Lower leg skin (tissue), 4 donors: ENCODE results near the gene STRIT1. TPM values are rescaled to one million over a fixed set of nuclear protein-coding genes. Genes with fewer than 3 reads are reported as not detected.

Experiments
- DNase-seq, 2 donors: peaks; one replicate each; pipeline ENCODE4 v3.0.0-alpha.2; 2019; ENCODE audit warnings: low spot score in 2 of 2
- H3K4me3 ChIP-seq: fragments of 200-600 bp; sonication (generic); 2 replicates; pipeline ENCODE4 v1.5.1; 2017; ENCODE audit warnings: mild to moderate bottlenecking, low read depth; ENCODE audit not compliant: poor library complexity, severe bottlenecking
- POLR2A ChIP-seq, 2 donors: fragments of 450-650 bp; IDR thresholded peaks; one replicate each; pipeline ENCODE4 v1.6.1; 2016 to 2017; ENCODE audit warnings: antibody characterized with exemption in 2 of 2, mild to moderate bottlenecking in 1 of 2, moderate library complexity in 1 of 2
- WGBS, 2 donors: methylation state at CpG; one replicate each; pipeline ENCODE4 v1.1.5; 2018; 5-methylcytosine and 5-hydroxymethylcytosine counted together
- intact Hi-C: fragments of 100-400 bp; cut with DNase I; formaldehyde crosslinking; loops from one replicate; pipeline ENCODE4 v1.15.0; 2023; ENCODE audit warnings: low total_unique reads
- total RNA-seq, 4 donors: library from RNA; depleted of rRNA; stranded (reverse); fragments of >200 nt; gene quantifications; one replicate each; pipeline ENCODE4 v1.1.0, GENCODE V29; 2016
- TF ChIP-seq, protein P1 (sequence below), 3 donors: fragments of 450-650 bp; IDR thresholded peaks; one replicate each; pipeline ENCODE4 v1.5.1; 2016; ENCODE audit warnings: antibody characterized with exemption in 3 of 3, mild to moderate bottlenecking in 3 of 3, moderate library complexity in 2 of 3

Gene STRIT1
- total RNA-seq, 4 donors from 2014 or later = 0.42 TPM; not detected in 3

DNA sequence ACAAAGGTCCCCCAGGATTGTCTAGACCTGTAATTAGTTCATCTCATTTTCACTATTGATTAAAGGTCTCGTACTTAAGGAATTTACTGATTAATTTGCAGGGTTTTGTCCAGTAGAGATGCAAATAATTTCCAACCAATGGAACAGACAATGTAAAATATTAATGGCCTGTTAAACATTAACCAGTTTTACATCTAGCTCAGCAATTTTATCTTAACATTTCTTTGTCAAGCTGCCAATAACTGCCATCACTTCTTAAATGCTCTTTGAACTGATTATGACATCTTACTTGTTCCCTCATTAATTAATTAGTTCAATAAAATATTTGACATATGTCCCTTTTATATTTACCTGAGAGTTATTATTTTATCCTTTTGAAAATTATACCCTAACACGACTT lies 9.4 kb upstream of the STRIT1 start:
- DNase-seq = no peak
- TF ChIP-seq, protein P1, sequence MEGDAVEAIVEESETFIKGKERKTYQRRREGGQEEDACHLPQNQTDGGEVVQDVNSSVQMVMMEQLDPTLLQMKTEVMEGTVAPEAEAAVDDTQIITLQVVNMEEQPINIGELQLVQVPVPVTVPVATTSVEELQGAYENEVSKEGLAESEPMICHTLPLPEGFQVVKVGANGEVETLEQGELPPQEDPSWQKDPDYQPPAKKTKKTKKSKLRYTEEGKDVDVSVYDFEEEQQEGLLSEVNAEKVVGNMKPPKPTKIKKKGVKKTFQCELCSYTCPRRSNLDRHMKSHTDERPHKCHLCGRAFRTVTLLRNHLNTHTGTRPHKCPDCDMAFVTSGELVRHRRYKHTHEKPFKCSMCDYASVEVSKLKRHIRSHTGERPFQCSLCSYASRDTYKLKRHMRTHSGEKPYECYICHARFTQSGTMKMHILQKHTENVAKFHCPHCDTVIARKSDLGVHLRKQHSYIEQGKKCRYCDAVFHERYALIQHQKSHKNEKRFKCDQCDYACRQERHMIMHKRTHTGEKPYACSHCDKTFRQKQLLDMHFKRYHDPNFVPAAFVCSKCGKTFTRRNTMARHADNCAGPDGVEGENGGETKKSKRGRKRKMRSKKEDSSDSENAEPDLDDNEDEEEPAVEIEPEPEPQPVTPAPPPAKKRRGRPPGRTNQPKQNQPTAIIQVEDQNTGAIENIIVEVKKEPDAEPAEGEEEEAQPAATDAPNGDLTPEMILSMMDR (IDR thresholded peaks at IDR 0.05) = no peak
- TF ChIP-seq POLR2A (IDR thresholded peaks at IDR 0.05) = no peak
- H3K4me3 ChIP-seq = no peak overlapping the region
- WGBS, 2 donors = 45 to 60% methylated on average over 2 of the region's 2 CpGs
- intact Hi-C loops = no loop called here

DNA sequence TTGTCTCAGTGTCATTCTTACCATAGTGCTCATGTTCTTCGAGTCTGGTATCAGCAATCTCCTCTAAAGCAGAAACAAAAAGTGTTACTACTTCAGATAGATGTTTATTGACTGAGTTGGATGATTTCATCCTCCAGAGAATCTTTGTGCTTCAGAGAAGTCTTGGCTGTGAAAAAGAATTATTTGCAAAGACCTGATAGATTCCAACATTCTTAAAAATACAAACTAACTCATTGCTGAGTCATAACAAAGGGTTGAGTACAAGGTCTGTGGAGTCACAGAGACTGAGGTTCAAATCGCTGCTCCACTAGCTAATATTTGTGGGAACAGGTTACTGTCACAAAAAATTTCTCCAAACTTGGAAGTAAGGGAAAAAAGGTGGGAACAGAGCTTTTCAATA lies 9.0 kb upstream of the STRIT1 start:
- DNase-seq = no peak
- TF ChIP-seq, protein P1 (IDR thresholded peaks at IDR 0.05) = no peak
- no peak for TF ChIP-seq POLR2A (IDR thresholded peaks at IDR 0.05)
- intact Hi-C loops = no loop called here
- H3K4me3 ChIP-seq = no peak overlapping the region
- WGBS, 2 donors = 73 to 78% methylated on average over 2 of the region's 2 CpGs

DNA sequence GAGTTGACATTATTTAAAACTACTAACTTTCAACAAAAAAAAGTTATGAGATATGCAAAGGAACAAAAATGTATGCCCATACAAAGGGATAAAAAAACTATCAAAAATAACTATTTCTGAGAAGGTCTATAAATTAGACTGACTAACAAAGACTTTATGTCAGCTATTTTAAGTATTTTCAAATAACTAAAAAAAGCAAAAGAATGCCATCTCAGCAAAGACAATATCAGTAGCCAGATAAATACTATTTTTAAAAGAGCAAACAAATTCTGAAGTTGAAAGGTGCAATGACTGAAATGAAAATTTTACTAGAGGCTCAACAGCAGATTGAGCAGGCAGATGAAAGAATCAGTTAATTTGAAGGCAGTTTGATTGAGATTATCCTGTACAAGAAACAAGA lies 3.6 kb upstream of the STRIT1 start:
- intact Hi-C loops = no loop called here
- no peak overlapping the region for H3K4me3 ChIP-seq
- TF ChIP-seq, protein P1 (IDR thresholded peaks at IDR 0.05) = no peak
- TF ChIP-seq POLR2A (IDR thresholded peaks at IDR 0.05) = no peak
- DNase-seq = no peak

DNA sequence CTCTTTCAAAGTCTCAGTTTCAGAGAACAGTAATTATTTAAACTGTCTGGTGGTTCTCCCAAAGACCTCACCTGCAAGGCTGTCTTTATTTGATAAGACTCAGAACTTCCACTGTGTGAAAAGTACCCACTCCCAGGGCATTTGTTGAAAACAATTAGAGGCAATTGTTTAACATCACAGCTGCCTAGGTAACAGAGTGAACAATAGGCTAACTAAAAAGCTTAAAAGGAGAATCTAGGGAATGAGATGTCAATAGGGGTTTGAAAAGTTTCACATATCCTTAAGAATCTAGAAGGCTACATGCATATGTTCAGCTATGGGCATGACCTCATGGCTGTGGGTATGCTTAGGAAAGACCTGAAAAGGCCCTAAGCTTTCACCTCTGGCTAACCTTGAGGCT lies 2.9 kb upstream of the STRIT1 start:
- H3K4me3 ChIP-seq = no peak overlapping the region
- no peak for DNase-seq
- TF ChIP-seq, protein P1 (IDR thresholded peaks at IDR 0.05) = no peak
- no peak for TF ChIP-seq POLR2A (IDR thresholded peaks at IDR 0.05)
- intact Hi-C loops = no loop called here

DNA sequence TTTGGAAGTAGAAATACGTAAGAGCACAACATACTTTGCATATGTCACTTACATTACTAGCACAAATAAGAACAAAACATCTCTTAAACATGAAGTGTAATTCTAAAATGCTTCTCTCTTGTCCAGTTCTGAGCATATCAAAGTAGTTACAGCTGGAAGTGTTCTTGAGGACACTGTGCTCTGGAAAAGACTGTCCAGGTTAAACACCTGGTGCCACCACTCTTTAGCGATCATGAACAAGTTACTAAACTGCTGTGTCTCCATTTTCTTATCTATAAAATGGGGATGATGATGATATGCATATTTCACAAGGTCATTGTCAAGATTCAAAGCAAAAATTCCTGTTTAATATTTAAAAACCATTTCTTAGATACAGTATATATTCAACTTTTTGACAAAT lies 790 bp downstream of the STRIT1 start:
- no peak for DNase-seq
- TF ChIP-seq POLR2A (IDR thresholded peaks at IDR 0.05) = no peak
- TF ChIP-seq, protein P1 (IDR thresholded peaks at IDR 0.05) = no peak
- WGBS, 2 donors = 90 to 92% methylated on average over 2 of the region's 2 CpGs
- intact Hi-C loops = no loop called here
- H3K4me3 ChIP-seq = no peak overlapping the region

DNA sequence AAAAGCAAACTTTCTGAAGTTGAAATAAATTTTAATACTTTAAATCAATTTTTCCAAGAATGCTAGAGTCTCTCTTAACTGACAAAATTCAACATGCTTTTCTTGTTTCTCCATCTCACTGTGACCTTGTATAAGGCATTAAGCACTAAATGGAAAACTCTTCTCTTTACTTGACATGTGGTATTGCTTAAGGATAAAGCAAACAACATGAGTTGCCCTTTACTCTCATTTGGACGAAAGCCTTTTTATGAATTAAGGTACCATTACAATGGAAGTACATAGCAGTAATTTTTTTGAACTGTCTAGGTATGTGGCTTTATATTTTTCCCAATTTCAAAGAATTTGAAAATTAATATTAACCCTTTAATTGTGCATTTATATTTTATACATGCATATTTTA lies 1.4 kb downstream of the STRIT1 start:
- intact Hi-C loops = no loop called here
- DNase-seq = no peak
- no peak overlapping the region for H3K4me3 ChIP-seq
- 61 to 71% methylated on average over 1 of the region's 1 CpG for WGBS, 2 donors
- TF ChIP-seq, protein P1 (IDR thresholded peaks at IDR 0.05) = no peak
- TF ChIP-seq POLR2A (IDR thresholded peaks at IDR 0.05) = no peak
